Sigmoid colon (tissue), 4 donors: ENCODE measurements around the gene TIMP3.

ENCODE experiments used
- CTCF ChIP-seq, 4 experiments: fragments of 450-650 bp in 3 of 4; fragments of 200-600 bp in 1 of 4; IDR thresholded peaks; one replicate each; pipeline ENCODE4 v1.5.1; 2016 to 2019; ENCODE audit warnings: antibody characterized with exemption in 4 of 4, mild to moderate bottlenecking in 3 of 4, moderate library complexity in 2 of 4
- POLR2A ChIP-seq, 2 donors: fragments of 450-650 bp; IDR thresholded peaks; one replicate each; pipeline ENCODE4 v1.6.1; 2016; ENCODE audit warnings: antibody characterized with exemption in 2 of 2, mild to moderate bottlenecking in 2 of 2, moderate library complexity in 2 of 2
- POLR2AphosphoS5 ChIP-seq, 4 donors: sonication (generic); formaldehyde crosslinking; IDR thresholded peaks; one replicate each; pipeline ENCODE4 v1.6.1; 2017; ENCODE audit warnings: antibody characterized with exemption in 4 of 4

GRCh38 chr22:32831584-32831983 lies 30.1 kb downstream of the TIMP3 start:
- TF ChIP-seq POLR2AphosphoS5 (IDR thresholded peaks at IDR 0.05): no peak
- TF ChIP-seq POLR2A (IDR thresholded peaks at IDR 0.05): no peak
- TF ChIP-seq CTCF (IDR thresholded peaks at IDR 0.05): no peak
